SK-N-SH (cell line): ENCODE data around the gene TXNRD1. TPM values are rescaled to one million over a fixed set of nuclear protein-coding genes. Genes with fewer than 3 reads are reported as not detected.
"Not testable (repeated sequence)": the region's sequence is repeated elsewhere in the genome, so short reads cannot be mapped to it uniquely, and the experiment has no call there.

Experiments used
- CTCF ChIA-PET: fragments of 300-600, 350-600 bp; formaldehyde crosslinking; extraction: SDS; loops from one replicate; lab custom pipeline; 2021; lab: Yijun Ruan, JAX
- POLR2A ChIA-PET: fragments of 350-600 bp; sonication (Branson Sonifier 250); formaldehyde crosslinking; extraction: SDS; loops from one replicate; lab custom pipeline; 2020; ENCODE audit warnings: antibody characterized with exemption, inconsistent platforms; lab: Yijun Ruan, JAX
- DNase-seq: peaks from one replicate; pipeline ENCODE4 v3.0.0; 2012
- H2AFZ ChIP-seq: fragments of 200-600 bp; sonication (generic); 2 replicates; pipeline ENCODE4 v1.8.1; 2016; ENCODE audit warnings: antibody characterized with exemption, mild to moderate bottlenecking, low read depth
- H3F3A ChIP-seq: fragments of 200-600 bp; sonication (generic); replicated peaks from 2 replicates; pipeline ENCODE3; 2016; ENCODE audit warnings: antibody characterized with exemption, mild to moderate bottlenecking; ENCODE audit not compliant: insufficient read depth
- H3K27ac ChIP-seq, 2 experiments: fragments of 200-500 bp in 1 of 2; fragments of 200-600 bp in 1 of 2; sonication (Bioruptor generic) in 1 of 2; sonication (generic), shearing (Covaris generic) in 1 of 2; 2 replicates each; pipeline versions ENCODE4 v1.5.1 to v1.6.1; 2014 to 2016; ENCODE audit warnings: low read depth in 2 of 2, inconsistent platforms in 1 of 2, low read length in 1 of 2, mild to moderate bottlenecking in 1 of 2, mixed read lengths in 1 of 2
- H3K27me3 ChIP-seq: fragments of 200-600 bp; sonication (generic), shearing (Covaris generic); 2 replicates; pipeline ENCODE4 v1.6.1; 2016; ENCODE audit warnings: mixed run types; ENCODE audit not compliant: insufficient read depth
- H3K36me3 ChIP-seq, 2 experiments: fragments of 200-500 bp in 1 of 2; fragments of 200-600 bp in 1 of 2; sonication (Bioruptor generic) in 1 of 2; sonication (generic) in 1 of 2; replicated peaks in 1 of 2; 2 replicates each; pipeline versions ENCODE3 to v1.5.1; 2014 to 2016; ENCODE audit warnings: low read length in 1 of 2, mild to moderate bottlenecking in 1 of 2; ENCODE audit not compliant: insufficient read depth in 2 of 2, control insufficient read depth in 1 of 2
- H3K4me1 ChIP-seq, 2 experiments: fragments of 200-500 bp in 1 of 2; fragments of 200-600 bp in 1 of 2; sonication (Bioruptor generic) in 1 of 2; sonication (generic), shearing (Covaris generic) in 1 of 2; 2 replicates each; pipeline versions ENCODE4 v1.5.1 to v1.6.1; 2014 to 2016; ENCODE audit warnings: low read depth in 1 of 2, low read length in 1 of 2, mixed run types in 1 of 2; ENCODE audit not compliant: insufficient read depth in 2 of 2, control insufficient read depth in 1 of 2
- H3K4me2 ChIP-seq: fragments of 200-600 bp; sonication (generic), shearing (Covaris generic); 2 replicates; pipeline ENCODE4 v1.6.1; 2017; ENCODE audit warnings: mixed run types
- H3K4me3 ChIP-seq, 2 experiments: fragments of 200-500 bp in 1 of 2; fragments of 200-600 bp in 1 of 2; sonication (Bioruptor generic) in 1 of 2; sonication (generic), shearing (Covaris generic) in 1 of 2; 2 replicates each; pipeline versions ENCODE4 v1.5.1 to v1.8.1; 2014 to 2016; ENCODE audit warnings: low read depth in 2 of 2, inconsistent platforms in 1 of 2, low read length in 1 of 2, mild to moderate bottlenecking in 1 of 2, mixed read lengths in 1 of 2, moderate library complexity in 1 of 2
- H3K79me2 ChIP-seq: fragments of 200-600 bp; sonication (generic); 2 replicates; pipeline ENCODE4 v1.8.1; 2017; ENCODE audit warnings: mild to moderate bottlenecking; ENCODE audit not compliant: insufficient read depth
- H3K9ac ChIP-seq: fragments of 200-600 bp; sonication (generic); 2 replicates; pipeline ENCODE4 v1.6.1; 2017; ENCODE audit warnings: mixed run types
- H3K9me2 ChIP-seq: fragments of 200-600 bp; sonication (generic); 2 replicates; pipeline ENCODE4 v1.6.1; 2017; ENCODE audit warnings: mixed run types
- H3K9me3 ChIP-seq: fragments of 200-600 bp; sonication (generic); 2 replicates; pipeline ENCODE4 v1.6.1; 2017; ENCODE audit warnings: mixed run types, mild to moderate bottlenecking, moderate library complexity
- H4K20me1 ChIP-seq: fragments of 200-600 bp; sonication (generic); 2 replicates; pipeline ENCODE4 v1.6.1; 2017; ENCODE audit warnings: mild to moderate bottlenecking, mixed run types; ENCODE audit not compliant: insufficient read depth
- CHD2 ChIP-seq: fragments of 150-350 bp; IDR thresholded peaks from 2 replicates; pipeline ENCODE4 v1.6.1; 2018; ENCODE audit warnings: low read length; ENCODE audit not compliant: partially characterized antibody
- ELF1 ChIP-seq: IDR thresholded peaks from 2 replicates; pipeline ENCODE4 v1.4.0; 2012
- FOSL2 ChIP-seq: IDR thresholded peaks from 2 replicates; pipeline ENCODE4 v1.4.0; 2012; ENCODE audit warnings: low read depth, mild to moderate bottlenecking, moderate library complexity, borderline replicate concordance
- FOXM1 ChIP-seq: IDR thresholded peaks from 2 replicates; pipeline ENCODE4 v1.4.0; 2012; ENCODE audit warnings: low read depth, mild to moderate bottlenecking
- GABPA ChIP-seq: IDR thresholded peaks from 2 replicates; pipeline ENCODE4 v1.4.0; 2012; ENCODE audit warnings: low read depth, mild to moderate bottlenecking
- NFIC ChIP-seq: IDR thresholded peaks from 2 replicates; pipeline ENCODE4 v1.4.0; 2012; ENCODE audit warnings: borderline replicate concordance
- RAD21 ChIP-seq: IDR thresholded peaks from 2 replicates; pipeline ENCODE4 v1.6.1; 2012; ENCODE audit warnings: mild to moderate bottlenecking, low read length
- RCOR1 ChIP-seq: fragments of 150-350 bp; IDR thresholded peaks from 2 replicates; pipeline ENCODE4 v1.6.1; 2017; ENCODE audit warnings: antibody characterized with exemption, low read length
- RFX5 ChIP-seq: IDR thresholded peaks from 2 replicates; pipeline ENCODE4 v1.6.1; 2012; ENCODE audit warnings: mild to moderate bottlenecking, improper control_type of control experiment, low read length
- SIN3A ChIP-seq: IDR thresholded peaks from 2 replicates; pipeline ENCODE4 v1.6.1; 2012; ENCODE audit warnings: low read depth, mild to moderate bottlenecking, low read length, moderate library complexity, borderline replicate concordance
- TCF12 ChIP-seq: IDR thresholded peaks from 2 replicates; pipeline ENCODE4 v1.4.0; 2012
- TEAD4 ChIP-seq: IDR thresholded peaks from 2 replicates; pipeline ENCODE4 v1.4.0; 2012; ENCODE audit warnings: mild to moderate bottlenecking, borderline replicate concordance; ENCODE audit not compliant: insufficient read depth
- WGBS: methylation state at CpG from one replicate; pipeline ENCODE4 v1.1.6; 2017; ENCODE audit warnings: low lambda C conversion rate; 5-methylcytosine and 5-hydroxymethylcytosine counted together
- polyA plus RNA-seq, 3 experiments: library from polyadenylated mRNA; depleted of rRNA; stranded (reverse); fragments of >200 nt; gene quantifications; 2 replicates each; pipeline ENCODE4 v1.2.3, GENCODE V29; 2012
- TF ChIP-seq, protein P1 (sequence below): IDR thresholded peaks from 2 replicates; pipeline ENCODE4 v1.4.0; 2012; ENCODE audit warnings: low read depth, borderline replicate concordance
- TF ChIP-seq, protein P2 (sequence below): IDR thresholded peaks from 2 replicates; pipeline ENCODE4 v1.4.0; 2012; ENCODE audit warnings: low read depth, borderline replicate concordance
- TF ChIP-seq, protein P3 (sequence below): IDR thresholded peaks from 2 replicates; pipeline ENCODE4 v1.6.1; 2012; ENCODE audit warnings: mild to moderate bottlenecking, low read depth, low read length, moderate library complexity

Gene TXNRD1
- polyA plus RNA-seq, 1 of the 3 experiments (the other 2 are of a cell fraction), result 143 TPM

DNA sequence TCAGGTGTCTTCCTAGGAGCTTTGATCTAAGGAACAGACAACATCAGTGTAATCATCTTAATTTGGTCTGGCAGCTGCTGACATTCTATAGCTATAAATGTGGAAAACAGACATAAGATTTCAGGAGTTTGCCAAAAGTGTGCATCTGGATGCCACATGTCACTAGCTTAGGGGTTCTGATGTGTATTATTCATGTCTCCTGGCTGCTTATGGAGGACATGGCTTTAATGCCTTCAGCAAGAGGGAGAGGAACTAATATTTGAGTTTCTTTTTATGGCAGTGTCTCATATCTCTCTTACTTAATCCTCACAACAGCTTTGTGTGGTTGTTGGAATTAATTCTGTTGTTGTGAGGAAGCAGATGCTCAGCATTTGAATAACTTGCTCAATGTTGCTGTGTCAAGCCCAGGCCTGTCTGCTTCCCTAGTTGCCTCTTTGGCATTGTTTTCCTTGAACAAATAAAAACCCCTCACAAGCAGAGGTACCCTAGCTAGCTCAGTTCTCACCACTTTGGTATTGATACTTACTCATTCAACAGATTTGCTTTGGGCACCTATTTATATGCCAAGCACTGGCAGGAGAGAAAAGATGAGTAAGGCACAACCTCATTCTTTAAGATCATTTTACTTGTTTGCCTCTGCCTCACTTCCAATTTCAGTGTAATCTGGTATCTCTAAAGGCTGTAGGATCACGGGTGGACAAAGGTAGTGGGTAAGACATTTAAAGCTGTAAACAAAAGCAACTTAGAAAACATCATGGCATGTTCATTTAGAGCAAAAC is 48.2 kb downstream of the TXNRD1 start (continued):
- TF ChIP-seq, protein P1, sequence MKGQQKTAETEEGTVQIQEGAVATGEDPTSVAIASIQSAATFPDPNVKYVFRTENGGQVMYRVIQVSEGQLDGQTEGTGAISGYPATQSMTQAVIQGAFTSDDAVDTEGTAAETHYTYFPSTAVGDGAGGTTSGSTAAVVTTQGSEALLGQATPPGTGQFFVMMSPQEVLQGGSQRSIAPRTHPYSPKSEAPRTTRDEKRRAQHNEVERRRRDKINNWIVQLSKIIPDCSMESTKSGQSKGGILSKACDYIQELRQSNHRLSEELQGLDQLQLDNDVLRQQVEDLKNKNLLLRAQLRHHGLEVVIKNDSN, result no peak
- TF ChIP-seq ELF1, result no peak
- TF ChIP-seq FOSL2, result peak; percentile 2; the same call in 1 of the 2 replicates
- TF ChIP-seq, protein P2, sequence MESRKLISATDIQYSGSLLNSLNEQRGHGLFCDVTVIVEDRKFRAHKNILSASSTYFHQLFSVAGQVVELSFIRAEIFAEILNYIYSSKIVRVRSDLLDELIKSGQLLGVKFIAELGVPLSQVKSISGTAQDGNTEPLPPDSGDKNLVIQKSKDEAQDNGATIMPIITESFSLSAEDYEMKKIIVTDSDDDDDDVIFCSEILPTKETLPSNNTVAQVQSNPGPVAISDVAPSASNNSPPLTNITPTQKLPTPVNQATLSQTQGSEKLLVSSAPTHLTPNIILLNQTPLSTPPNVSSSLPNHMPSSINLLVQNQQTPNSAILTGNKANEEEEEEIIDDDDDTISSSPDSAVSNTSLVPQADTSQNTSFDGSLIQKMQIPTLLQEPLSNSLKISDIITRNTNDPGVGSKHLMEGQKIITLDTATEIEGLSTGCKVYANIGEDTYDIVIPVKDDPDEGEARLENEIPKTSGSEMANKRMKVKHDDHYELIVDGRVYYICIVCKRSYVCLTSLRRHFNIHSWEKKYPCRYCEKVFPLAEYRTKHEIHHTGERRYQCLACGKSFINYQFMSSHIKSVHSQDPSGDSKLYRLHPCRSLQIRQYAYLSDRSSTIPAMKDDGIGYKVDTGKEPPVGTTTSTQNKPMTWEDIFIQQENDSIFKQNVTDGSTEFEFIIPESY, result no peak
- peak; percentile 97 for TF ChIP-seq RCOR1
- peak; percentile 92 for TF ChIP-seq NFIC
- no peak for TF ChIP-seq CHD2
- TF ChIP-seq, protein P3, sequence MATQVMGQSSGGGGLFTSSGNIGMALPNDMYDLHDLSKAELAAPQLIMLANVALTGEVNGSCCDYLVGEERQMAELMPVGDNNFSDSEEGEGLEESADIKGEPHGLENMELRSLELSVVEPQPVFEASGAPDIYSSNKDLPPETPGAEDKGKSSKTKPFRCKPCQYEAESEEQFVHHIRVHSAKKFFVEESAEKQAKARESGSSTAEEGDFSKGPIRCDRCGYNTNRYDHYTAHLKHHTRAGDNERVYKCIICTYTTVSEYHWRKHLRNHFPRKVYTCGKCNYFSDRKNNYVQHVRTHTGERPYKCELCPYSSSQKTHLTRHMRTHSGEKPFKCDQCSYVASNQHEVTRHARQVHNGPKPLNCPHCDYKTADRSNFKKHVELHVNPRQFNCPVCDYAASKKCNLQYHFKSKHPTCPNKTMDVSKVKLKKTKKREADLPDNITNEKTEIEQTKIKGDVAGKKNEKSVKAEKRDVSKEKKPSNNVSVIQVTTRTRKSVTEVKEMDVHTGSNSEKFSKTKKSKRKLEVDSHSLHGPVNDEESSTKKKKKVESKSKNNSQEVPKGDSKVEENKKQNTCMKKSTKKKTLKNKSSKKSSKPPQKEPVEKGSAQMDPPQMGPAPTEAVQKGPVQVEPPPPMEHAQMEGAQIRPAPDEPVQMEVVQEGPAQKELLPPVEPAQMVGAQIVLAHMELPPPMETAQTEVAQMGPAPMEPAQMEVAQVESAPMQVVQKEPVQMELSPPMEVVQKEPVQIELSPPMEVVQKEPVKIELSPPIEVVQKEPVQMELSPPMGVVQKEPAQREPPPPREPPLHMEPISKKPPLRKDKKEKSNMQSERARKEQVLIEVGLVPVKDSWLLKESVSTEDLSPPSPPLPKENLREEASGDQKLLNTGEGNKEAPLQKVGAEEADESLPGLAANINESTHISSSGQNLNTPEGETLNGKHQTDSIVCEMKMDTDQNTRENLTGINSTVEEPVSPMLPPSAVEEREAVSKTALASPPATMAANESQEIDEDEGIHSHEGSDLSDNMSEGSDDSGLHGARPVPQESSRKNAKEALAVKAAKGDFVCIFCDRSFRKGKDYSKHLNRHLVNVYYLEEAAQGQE, result no peak
- TF ChIP-seq RAD21, result no peak
- no peak for TF ChIP-seq FOXM1
- TF ChIP-seq GABPA, result no peak
- 0 out of 2 replicates have a peak, but pooled peaks have one; percentile 56 for TF ChIP-seq TEAD4
- no peak for TF ChIP-seq RFX5
- 0 out of 2 replicates have a peak, but pooled peaks have one; percentile 67 for TF ChIP-seq SIN3A
- TF ChIP-seq TCF12, result peak; percentile 100

DNA sequence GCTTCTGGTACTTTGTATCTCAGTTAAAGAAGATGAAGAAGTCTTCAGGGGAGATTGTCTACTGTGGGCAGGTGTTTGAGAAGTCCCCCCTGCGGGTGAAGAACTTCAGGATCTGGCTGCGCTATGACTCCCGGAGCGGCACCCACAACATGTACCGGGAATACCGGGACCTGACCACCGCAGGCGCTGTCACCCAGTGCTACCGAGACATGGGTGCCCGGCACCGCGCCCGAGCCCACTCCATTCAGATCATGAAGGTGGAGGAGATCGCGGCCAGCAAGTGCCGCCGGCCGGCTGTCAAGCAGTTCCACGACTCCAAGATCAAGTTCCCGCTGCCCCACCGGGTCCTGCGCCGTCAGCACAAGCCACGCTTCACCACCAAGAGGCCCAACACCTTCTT is 49.9 kb downstream of the TXNRD1 start:
- H3K27me3 ChIP-seq, CTCF ChIA-PET, H3K79me2 ChIP-seq, H2AFZ ChIP-seq, H4K20me1 ChIP-seq, H3K4me3 ChIP-seq, H3K9me2 ChIP-seq, H3K9ac ChIP-seq, H3K4me2 ChIP-seq, H3F3A ChIP-seq, H3K27ac ChIP-seq, H3K36me3 ChIP-seq, DNase-seq, H3K9me3 ChIP-seq, POLR2A ChIA-PET: not testable (repeated sequence)
- H3K4me1 ChIP-seq, result peaks cover 13 to 14% of the 10 kb centered on the region in 2 experiments; a peak in 3 of 4 replicates
- WGBS, result 100% methylated on average over 1 of the region's 24 CpGs
